GM18505 (cell line): ENCODE results near the gene PDE4D.
A peak's percentile ranks its signal among the peaks of the same experiment; 100 is the strongest.

Experiments used
- ATAC-seq: cut with Tn5 transposase; IDR thresholded peaks from one replicate; pipeline ENCODE4 v1.9.1; 2021; ENCODE audit not compliant: unreplicated experiment
- POLR2A ChIP-seq: IDR thresholded peaks from 4 replicates; pipeline ENCODE4 v1.6.1; 2011; ENCODE audit warnings: borderline replicate concordance; ENCODE audit not compliant: insufficient read depth, insufficient read length; ENCODE audit errors: extremely low read depth

Gene PDE4D

GRCh38 chr5:59040024-59040803 is 853.3 kb downstream of the PDE4D start:
- no peak for TF ChIP-seq POLR2A
- ATAC-seq, result no peak

GRCh38 chr5:59039296-59040023 is 854.1 kb downstream of the PDE4D start:
- ATAC-seq, result peak; percentile 73
- no peak for TF ChIP-seq POLR2A

DNA sequence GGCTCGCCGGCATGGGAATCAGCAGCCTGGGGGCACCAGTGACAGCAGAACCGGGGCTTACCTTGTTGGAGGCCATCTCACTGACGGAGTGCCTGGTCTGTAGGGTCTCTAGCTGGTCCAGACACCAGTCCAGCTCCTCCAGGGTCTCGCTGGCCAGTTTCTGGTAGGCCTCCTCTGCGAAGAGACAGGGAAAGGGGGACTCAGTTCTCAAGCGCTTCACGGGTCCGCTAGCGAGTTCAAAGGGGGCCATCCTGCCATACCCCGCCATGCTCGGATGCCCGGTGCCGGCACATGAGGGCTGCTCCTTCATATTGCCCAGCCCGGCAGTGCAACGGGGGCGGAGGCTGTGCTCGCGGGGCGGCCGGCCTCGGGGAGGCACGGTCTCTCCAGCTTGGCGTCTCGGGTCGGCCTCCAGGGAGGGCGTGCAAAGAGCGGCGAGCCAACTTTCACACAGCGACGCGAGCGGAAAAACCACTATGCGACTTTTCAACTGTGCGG is 854.7 kb downstream of the PDE4D start:
- no peak for TF ChIP-seq POLR2A
- ATAC-seq, result no peak

DNA sequence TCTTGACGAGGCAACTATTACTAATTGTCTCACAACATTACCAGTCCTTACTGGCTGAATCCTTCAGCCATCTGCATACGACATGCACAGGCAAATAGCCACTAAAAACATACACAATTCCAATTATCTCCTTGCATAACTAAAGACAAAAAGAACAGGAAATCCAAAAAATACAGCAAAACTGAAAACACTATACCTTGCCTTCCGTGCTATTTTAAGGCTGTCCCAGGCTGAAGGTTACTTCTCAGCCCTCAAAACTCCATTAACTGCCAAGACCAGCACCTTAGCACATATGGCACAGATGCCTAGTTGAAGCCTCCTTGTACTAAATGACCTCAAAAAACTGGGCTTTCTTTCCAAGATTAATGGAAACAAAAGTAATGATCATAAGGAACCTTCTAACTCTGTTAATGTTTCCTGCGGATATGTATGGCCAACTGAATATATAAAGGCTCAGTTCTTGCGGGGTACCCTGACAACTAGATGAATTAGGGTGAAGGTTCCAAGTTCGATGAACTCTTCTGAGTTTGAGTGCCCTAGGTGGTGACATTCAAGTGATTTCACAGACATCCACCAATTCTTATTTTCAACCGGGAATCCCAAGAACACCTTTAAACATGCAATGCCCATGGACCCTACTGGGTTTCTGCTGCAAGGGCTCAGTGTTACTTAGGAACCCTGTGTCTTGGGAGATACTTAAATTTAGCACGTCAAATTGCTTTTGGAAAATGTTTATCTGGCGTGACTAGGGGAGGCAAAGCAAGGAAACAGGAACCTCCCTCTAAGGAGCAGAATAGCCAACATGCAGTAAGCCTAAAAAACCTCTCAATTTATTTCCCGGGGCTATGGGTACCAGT is 855.4 kb downstream of the PDE4D start:
- no peak for ATAC-seq
- no peak for TF ChIP-seq POLR2A

DNA sequence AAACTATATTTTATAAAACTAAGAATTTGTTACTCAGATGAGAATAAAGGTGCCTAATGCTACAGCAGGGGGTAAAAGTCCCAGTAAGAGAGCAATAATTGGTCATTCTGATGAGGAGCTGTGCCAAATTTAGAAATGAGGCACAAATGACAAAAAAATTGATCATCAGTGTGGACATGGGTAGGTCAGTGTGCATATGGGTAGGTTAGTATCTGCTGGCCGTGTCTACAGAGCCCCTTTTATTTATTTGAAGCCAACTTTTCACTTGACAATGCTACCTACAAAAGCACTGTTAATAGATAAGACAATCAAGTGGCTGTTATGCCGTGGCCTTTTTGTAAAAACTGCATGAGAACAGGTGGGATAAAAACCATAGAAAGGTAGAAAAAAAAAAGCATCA is 856.1 kb downstream of the PDE4D start:
- ATAC-seq, result no peak
- TF ChIP-seq POLR2A, result no peak

DNA sequence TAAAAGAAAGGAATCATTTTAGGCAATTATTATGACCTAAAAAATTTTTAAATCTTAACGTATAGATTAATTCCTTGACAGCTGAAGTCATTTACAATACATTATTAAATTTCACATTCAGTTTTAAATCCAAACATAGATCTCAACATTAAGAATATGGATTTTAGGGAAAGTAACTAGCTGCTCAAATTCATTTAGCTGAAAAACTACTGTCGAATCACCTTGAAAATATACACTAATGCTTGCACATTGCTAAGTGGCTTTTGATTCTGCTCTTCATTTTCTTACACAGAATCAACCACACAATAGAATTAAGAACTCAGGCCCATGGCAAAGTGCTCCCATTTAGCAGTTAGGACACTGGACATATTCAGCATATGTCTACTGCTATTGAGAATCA is 856.5 kb downstream of the PDE4D start:
- no peak for ATAC-seq
- TF ChIP-seq POLR2A, result no peak

DNA sequence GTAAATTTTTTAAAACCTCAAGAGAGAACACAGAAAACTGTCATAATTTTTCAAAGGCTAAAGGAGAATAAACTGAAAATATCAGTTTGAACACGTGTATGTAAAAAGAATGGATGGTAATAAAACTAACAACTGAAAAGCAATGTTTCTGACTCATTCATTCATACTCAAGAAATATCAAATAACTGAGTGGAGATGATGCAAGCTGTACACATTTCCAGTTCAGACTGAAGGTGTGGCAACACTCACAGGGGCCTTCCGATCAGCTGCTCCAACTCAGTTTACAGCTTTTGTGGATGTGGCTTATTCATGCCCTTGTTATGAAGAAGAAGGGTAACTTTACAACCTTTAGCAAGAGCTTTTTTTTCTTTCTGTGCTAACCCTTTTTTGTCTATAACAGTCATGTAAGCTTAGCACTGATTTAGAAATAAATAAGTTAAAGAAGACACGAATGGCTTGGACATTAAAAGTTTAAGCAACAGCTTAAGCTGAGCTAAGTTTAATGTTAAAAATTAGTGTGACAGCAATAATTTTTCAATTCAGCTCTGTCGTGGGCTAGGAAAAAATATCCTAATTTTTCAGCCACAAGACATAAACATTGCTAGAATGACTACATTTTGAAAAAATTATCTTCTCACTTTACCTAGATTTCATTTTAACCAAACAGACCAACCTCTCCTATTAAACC is 857.1 kb downstream of the PDE4D start:
- TF ChIP-seq POLR2A, result no peak
- no peak for ATAC-seq

DNA sequence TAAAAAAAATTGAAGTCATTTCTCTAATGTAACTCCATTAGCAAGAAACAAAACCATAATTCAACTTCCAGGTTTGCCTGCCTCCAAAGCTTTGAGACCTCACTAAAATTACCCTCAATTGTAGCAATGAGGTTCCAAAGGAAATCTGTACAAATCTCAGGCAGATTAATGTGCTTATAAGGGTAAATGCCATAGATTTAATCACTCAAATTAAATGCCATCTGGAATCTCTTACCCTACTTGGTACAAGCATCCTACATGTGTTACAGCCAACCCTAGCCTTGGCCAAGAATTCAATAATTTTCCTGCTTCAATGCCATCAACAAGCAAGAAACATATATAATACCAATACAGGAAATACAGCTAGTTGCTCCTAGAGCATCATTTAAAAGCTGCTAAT is 857.8 kb downstream of the PDE4D start:
- no peak for TF ChIP-seq POLR2A
- no peak for ATAC-seq

DNA sequence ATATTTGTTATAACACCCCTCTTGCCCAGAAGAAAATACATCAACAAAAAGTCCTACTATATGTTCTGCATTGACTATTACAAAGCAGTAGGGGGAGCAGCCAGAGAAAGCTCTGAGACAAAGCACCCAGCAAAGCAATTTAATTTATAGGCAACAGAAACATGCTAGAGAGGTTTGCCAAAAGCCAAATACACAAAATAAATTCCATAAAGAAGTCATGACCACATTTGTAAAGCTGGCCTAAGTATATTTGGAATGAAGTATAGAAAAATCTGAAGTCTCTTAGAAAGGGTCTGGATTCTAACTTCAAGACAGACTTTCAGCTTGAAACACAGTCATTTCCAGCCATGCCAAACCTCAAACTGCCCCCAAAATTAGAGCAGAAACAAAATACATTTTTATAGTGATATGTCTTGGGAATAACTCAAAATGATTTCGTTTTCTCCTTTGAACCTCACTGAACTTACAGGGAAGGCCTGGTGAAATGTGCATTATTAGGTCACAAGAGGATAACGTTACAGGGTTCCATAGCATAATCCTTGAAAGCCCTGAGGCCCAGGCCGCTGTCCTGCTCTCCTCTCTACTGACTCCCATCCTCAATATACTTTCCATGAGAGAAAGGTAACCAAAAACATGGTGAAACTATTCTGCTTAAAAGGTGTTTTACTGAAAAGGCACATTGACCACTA is 858.9 kb downstream of the PDE4D start:
- no peak for TF ChIP-seq POLR2A
- no peak for ATAC-seq

GRCh38 chr5:59027145-59027907 is 866.2 kb downstream of the PDE4D start:
- no peak for TF ChIP-seq POLR2A

DNA sequence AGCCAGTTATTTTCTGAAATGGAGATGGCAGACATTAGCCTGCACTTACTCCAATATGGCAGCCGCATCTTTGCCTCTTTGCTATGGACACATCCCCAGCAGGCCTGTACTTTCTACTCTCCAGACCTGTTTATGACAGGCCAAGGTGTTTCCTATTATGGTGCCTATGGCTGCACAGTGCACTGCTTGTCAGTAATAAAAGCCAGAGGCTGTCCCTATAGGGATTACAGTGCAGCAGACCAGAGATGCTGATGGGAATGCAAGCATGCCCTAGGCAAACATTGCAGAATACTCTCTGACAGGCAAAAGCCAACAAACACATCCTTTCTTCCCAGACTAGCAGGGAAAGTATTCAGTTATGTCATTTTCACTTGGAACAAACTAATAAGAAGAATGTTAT is 867.8 kb downstream of the PDE4D start:
- no peak for ATAC-seq
- TF ChIP-seq POLR2A, result no peak

More at GRCh38 chr5:59027145-59027907, 866.2 kb downstream of the PDE4D start:
- ATAC-seq, result no peak
